Smooth muscle cell of the umbilical artery (primary cell): Measurements from ENCODE around the gene ZAR1. TPM values are rescaled to one million over a fixed set of nuclear protein-coding genes. Genes with fewer than 3 reads are reported as not detected.

Experiments used
- total RNA-seq: library from RNA; depleted of rRNA; stranded (reverse); fragments of >200 nt; gene quantifications from 2 replicates; pipeline ENCODE4 v1.2.3, GENCODE V29; 2014

ZAR1 gene
- total RNA-seq = not detected in 2 replicates

GRCh38 chr4:48490012-48490679 lies at the start of gene ZAR1:
Gene ZAR1 (plus strand): TSS chr4:48490252. CDS start chr4:48490292, 40 bp downstream.

GRCh38 chr4:48483006-48483776 lies 6.9 kb upstream of the ZAR1 start, which contains the start of gene SLC10A4:
Gene SLC10A4 (plus strand): TSS chr4:48483343. CDS start chr4:48483562, 219 bp downstream.

Other genes with a start within 250 kb of the ZAR1 start
- under 0.01 and 0.78 TPM in 2 replicates for gene TEC, start 220.4 kb upstream of the ZAR1 start, total RNA-seq
- gene SLAIN2, start 148.7 kb upstream of the ZAR1 start, total RNA-seq = 27.0 and 30.7 TPM in 2 replicates
- not detected in 2 replicates for gene SLC10A4, start 6.9 kb upstream of the ZAR1 start, total RNA-seq